GM12801 (cell line): ENCODE results near the gene G6PD.

Experiments
- TF ChIP-seq, protein P1 (sequence below): IDR thresholded peaks from one replicate; pipeline ENCODE4 v1.5.1; 2011; ENCODE audit warnings: control low read depth; ENCODE audit not compliant: insufficient read length; ENCODE audit errors: extremely low read depth

Gene G6PD

DNA sequence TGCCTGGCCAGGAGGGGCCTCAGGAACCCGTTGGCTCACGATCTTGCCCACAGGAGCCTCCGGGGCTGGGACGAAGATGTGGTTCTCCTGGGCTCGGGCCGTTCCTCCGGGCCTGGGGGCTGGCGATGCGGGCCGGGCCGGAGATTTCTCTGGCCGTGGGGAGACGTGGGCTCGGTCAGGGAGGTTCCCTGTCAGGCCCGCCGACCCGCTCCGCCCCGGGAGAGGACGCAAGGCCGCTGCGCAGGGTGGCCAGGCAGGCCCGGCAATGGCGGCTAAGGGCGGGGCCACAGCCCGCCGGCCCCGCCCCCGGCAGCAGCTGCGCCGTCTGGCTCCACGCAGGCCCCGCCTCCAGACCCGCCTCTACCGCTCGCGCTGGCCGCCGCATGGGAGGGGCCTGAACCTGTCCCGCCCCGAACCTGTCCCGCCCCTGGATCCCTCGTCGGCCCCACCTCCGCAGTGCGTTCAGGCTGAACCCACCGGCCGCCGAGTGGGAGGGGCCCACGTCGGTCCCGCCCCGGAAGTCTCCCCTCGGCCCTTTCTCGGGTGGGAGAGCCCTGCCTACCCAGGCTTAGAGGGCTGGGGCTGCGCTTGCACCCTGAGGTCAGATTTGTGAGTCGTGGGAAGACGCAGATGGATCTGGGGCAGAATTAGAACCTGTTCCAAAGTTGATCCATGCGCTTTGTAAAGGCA is 30.5 kb downstream of the G6PD start, which contains the start of gene FAM3A:
FAM3A (minus strand) TSS at position 267 of the 690 bp plus-strand sequence. CDS start 460 bp downstream, outside the sequence.
- TF ChIP-seq, protein P1, sequence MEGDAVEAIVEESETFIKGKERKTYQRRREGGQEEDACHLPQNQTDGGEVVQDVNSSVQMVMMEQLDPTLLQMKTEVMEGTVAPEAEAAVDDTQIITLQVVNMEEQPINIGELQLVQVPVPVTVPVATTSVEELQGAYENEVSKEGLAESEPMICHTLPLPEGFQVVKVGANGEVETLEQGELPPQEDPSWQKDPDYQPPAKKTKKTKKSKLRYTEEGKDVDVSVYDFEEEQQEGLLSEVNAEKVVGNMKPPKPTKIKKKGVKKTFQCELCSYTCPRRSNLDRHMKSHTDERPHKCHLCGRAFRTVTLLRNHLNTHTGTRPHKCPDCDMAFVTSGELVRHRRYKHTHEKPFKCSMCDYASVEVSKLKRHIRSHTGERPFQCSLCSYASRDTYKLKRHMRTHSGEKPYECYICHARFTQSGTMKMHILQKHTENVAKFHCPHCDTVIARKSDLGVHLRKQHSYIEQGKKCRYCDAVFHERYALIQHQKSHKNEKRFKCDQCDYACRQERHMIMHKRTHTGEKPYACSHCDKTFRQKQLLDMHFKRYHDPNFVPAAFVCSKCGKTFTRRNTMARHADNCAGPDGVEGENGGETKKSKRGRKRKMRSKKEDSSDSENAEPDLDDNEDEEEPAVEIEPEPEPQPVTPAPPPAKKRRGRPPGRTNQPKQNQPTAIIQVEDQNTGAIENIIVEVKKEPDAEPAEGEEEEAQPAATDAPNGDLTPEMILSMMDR = no peak

- TF ChIP-seq, protein P1 = no peak
These were observed 31.3 kb downstream of the G6PD start for GRCh38 chrX:154515090-154515965.

DNA sequence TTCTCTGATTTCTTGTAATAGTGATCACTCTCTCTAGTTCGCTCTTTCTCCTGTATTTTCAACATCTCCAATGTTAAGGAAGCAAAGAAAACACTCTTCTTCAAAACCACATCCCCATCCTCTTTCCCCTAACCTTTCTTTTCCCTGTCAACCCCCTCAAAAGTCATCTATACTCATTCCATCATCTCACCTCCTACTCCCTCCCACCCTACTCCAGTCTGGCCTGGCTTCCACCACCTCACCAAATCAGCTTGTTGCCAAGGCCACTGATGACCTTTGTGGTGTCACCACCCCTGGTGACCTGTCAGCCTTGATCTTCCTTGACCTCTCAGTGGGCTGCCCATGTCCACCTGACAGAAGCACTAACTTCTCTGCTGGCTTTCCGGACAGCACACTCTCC is 32.9 kb downstream of the G6PD start:
- TF ChIP-seq, protein P1 = no peak

- TF ChIP-seq, protein P1 = no peak
These were observed 33.6 kb downstream of the G6PD start for GRCh38 chrX:154512879-154513553.

DNA sequence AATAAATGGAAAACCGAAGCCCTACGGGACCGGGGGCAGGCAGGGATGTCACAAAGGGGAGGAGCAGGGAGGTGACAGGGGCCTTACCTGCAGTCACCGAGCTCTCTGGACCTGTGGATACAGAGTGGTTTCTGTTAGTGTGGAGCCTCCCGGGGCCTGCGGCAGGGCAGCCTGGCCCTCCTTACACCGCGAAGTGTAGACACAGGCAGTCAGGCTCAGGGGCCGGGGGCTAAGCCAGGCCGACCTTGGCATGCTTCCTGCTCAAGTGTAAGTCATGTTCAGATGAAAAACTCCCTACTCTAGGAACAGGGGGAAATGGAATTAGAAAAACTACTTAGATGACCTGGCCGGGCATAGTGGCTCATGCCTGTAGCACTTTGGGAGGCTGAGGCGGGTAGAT is 34.9 kb downstream of the G6PD start:
- TF ChIP-seq, protein P1 = no peak

GRCh38 chrX:154509455-154509854 is 37.2 kb downstream of the G6PD start:
- TF ChIP-seq, protein P1 = no peak

- TF ChIP-seq, protein P1 = no peak
These were observed 38.3 kb downstream of the G6PD start for GRCh38 chrX:154508384-154508745.
